ENCODE results near the gene REP15. TPM values are rescaled to one million over a fixed set of nuclear protein-coding genes. Genes with fewer than 3 reads are reported as not detected.
A peak's percentile ranks its signal among the peaks of the same experiment; 100 is the strongest.

REP15 gene
- total RNA-seq, 1 donor from 2014 or later = 4.0 TPM

- Mint-ChIP-seq H3K9me3 (ENCODE audit: unreplicated experiment) (no peaks in the 10 kb centered on the region), H3K27me3 (ENCODE audit: unreplicated experiment) (peaks cover 2% of the 10 kb centered on the region), H3K4me1 (ENCODE audit: unreplicated experiment) (peaks cover 11% of the 10 kb centered on the region), H3K27ac (ENCODE audit: unreplicated experiment) (peak overlapping the region; percentile 79), H3K36me3 (ENCODE audit: low read depth, unreplicated experiment) (peaks cover 11% of the 10 kb centered on the region), H3K4me3 (ENCODE audit: unreplicated experiment) (peak overlapping the region; percentile 98)
- no peak for TF ChIP-seq CTCF (IDR thresholded peaks at IDR 0.05; ENCODE audit: unreplicated experiment)
- no peak for DNase-seq (ENCODE audit: low spot score)
Observed at GRCh38 chr12:27711317-27711682, 15.1 kb downstream of the REP15 start.

- peaks cover 2% of the 10 kb centered on the region for H3K27me3 Mint-ChIP-seq (ENCODE audit: unreplicated experiment)
- peaks cover 11% of the 10 kb centered on the region for H3K4me1 Mint-ChIP-seq (ENCODE audit: unreplicated experiment)
- TF ChIP-seq CTCF (IDR thresholded peaks at IDR 0.05; ENCODE audit: unreplicated experiment) = no peak
- peaks cover 11% of the 10 kb centered on the region for H3K36me3 Mint-ChIP-seq (ENCODE audit: low read depth, unreplicated experiment)
- no peak overlapping the region for H3K27ac Mint-ChIP-seq (ENCODE audit: unreplicated experiment)
- H3K4me3 Mint-ChIP-seq (ENCODE audit: unreplicated experiment) = peak overlapping the region; percentile 98
- DNase-seq (ENCODE audit: low spot score) = no peak
- no peaks in the 10 kb centered on the region for H3K9me3 Mint-ChIP-seq (ENCODE audit: unreplicated experiment)
Observed at GRCh38 chr12:27711967-27712366, 15.7 kb downstream of the REP15 start.

GRCh38 chr12:27723212-27723611, 27.0 kb downstream of the REP15 start:
- Mint-ChIP-seq H3K27me3 (ENCODE audit: unreplicated experiment) (no peaks in the 10 kb centered on the region), H3K27ac (ENCODE audit: unreplicated experiment) (no peak overlapping the region), H3K36me3 (ENCODE audit: low read depth, unreplicated experiment) (peaks cover 12% of the 10 kb centered on the region), H3K4me1 (ENCODE audit: unreplicated experiment) (no peaks in the 10 kb centered on the region), H3K4me3 (ENCODE audit: unreplicated experiment) (no peak overlapping the region), H3K9me3 (ENCODE audit: unreplicated experiment) (no peaks in the 10 kb centered on the region)
- no peak for TF ChIP-seq CTCF (IDR thresholded peaks at IDR 0.05; ENCODE audit: unreplicated experiment)
- no peak for DNase-seq (ENCODE audit: low spot score)

- no peaks in the 10 kb centered on the region for H3K9me3 Mint-ChIP-seq (ENCODE audit: unreplicated experiment)
- H3K4me3 Mint-ChIP-seq (ENCODE audit: unreplicated experiment) = no peak overlapping the region
- no peak overlapping the region for H3K27ac Mint-ChIP-seq (ENCODE audit: unreplicated experiment)
- TF ChIP-seq CTCF (IDR thresholded peaks at IDR 0.05; ENCODE audit: unreplicated experiment) = no peak
- peaks cover 15% of the 10 kb centered on the region for H3K36me3 Mint-ChIP-seq (ENCODE audit: low read depth, unreplicated experiment)
- no peaks in the 10 kb centered on the region for H3K27me3 Mint-ChIP-seq (ENCODE audit: unreplicated experiment)
- DNase-seq (ENCODE audit: low spot score) = no peak
- H3K4me1 Mint-ChIP-seq (ENCODE audit: unreplicated experiment) = no peaks in the 10 kb centered on the region
Observed at GRCh38 chr12:27730097-27730588, 33.9 kb downstream of the REP15 start.

GRCh38 chr12:27732281-27732680, 36.0 kb downstream of the REP15 start:
- H3K4me1 Mint-ChIP-seq (ENCODE audit: unreplicated experiment) = no peaks in the 10 kb centered on the region
- TF ChIP-seq CTCF (IDR thresholded peaks at IDR 0.05; ENCODE audit: unreplicated experiment) = no peak
- DNase-seq (ENCODE audit: low spot score) = no peak
- H3K9me3 Mint-ChIP-seq (ENCODE audit: unreplicated experiment) = no peaks in the 10 kb centered on the region
- no peaks in the 10 kb centered on the region for H3K27me3 Mint-ChIP-seq (ENCODE audit: unreplicated experiment)
- H3K27ac Mint-ChIP-seq (ENCODE audit: unreplicated experiment) = no peak overlapping the region
- H3K36me3 Mint-ChIP-seq (ENCODE audit: low read depth, unreplicated experiment) = peaks cover 6% of the 10 kb centered on the region
- no peak overlapping the region for H3K4me3 Mint-ChIP-seq (ENCODE audit: unreplicated experiment)

Data from endothelial cell (in vitro differentiated cells).